GM23248 (cell line): ENCODE data around the gene MMP2.

ENCODE experiments used
- EZH2 ChIP-seq: fragments of 200-600 bp; sonication (generic); IDR thresholded peaks from 2 replicates; pipeline ENCODE4 v1.6.1; 2018; ENCODE audit warnings: antibody characterized with exemption, mild to moderate bottlenecking; ENCODE audit not compliant: insufficient read depth, poor library complexity, severe bottlenecking
- EZH2phosphoT487 ChIP-seq: fragments of 200-600 bp; sonication (generic); IDR thresholded peaks from 2 replicates; pipeline ENCODE4 v1.6.1; 2018; ENCODE audit warnings: antibody characterized with exemption, moderate library complexity, mild to moderate bottlenecking, low read depth; ENCODE audit not compliant: insufficient read depth

- no peak for TF ChIP-seq EZH2
- TF ChIP-seq EZH2phosphoT487: no peak
Observed at GRCh38 chr16:55452996-55453395, 26.0 kb upstream of the MMP2 start.
